SW480 (cell line): ENCODE measurements around the gene SLC12A3.

Experiments used
- DNase-seq: peaks from one replicate; pipeline ENCODE4 v3.0.0-alpha.2; 2016; ENCODE audit warnings: low spot score

The SLC12A3 gene

DNA sequence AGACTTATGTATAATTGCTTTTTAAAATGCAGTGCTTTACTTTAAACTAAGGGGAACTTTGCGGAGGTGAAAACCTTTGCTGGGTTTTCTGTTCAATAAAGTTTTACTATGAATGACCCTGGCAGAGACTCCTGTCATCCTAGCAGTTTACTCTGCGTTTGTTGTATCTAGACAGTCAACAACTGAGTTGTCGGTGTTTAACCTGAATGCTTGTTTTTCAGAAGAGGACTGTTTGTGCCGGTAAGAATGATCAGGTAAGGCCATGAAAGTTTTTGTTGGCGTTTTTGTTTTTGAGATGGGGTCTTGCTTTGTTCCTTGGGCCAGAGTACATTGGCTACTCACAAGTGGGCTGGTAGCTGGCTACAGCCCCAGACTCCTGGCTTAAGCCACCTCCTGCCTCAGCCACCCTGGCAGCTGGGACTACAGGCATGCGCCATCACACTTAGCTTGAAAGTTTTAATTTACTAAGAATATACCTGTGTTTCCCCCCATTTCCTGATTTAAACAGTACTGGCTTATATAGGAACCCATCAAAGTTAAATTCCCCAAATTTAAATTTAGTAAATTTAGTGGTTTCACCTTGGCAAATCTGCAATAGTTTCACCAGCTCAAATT, 78.9 kb downstream of the SLC12A3 start:
- DNase-seq: no peak

DNA sequence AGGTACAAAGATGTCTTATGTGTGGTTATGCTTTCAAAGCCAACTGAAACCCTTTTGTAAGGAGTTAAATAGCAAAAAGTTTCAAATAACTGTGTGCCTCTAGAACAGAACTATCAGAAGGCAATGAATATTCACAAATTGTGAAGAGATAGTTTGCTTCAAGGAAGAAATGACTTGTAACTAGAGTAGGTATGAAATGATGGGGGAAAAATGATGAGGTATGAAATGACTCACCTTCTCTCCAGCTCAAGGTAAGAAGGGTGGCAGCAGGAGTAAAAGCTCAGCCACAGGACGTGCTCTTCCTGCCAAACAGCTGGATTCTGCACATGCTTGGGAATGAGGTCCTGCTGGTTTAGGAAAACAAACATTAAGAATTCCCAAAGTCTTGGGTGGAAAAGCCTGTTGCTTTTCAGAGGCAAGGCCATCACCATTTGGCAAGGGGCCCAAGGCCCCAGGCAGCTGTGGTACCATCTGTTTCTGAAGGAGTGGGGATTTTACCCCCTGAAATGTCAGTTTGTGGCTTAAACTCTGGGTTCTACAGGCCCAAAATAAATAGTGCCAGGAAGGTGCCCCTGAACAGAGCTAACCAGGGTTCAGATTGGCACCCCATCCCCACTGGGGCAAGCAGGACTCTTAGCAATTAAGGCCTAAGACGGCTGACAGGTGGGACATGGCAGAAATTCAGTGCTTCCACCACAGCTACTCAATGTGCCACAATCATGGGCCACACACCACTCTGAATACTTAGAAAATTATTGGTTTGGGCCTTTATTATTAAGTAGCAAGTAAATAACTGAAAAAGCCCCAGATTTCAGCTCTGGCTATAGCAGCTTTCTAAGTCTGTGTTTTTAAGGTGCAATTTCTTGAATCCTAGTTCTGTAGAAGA, 80.2 kb downstream of the SLC12A3 start:
- no peak for DNase-seq

DNA sequence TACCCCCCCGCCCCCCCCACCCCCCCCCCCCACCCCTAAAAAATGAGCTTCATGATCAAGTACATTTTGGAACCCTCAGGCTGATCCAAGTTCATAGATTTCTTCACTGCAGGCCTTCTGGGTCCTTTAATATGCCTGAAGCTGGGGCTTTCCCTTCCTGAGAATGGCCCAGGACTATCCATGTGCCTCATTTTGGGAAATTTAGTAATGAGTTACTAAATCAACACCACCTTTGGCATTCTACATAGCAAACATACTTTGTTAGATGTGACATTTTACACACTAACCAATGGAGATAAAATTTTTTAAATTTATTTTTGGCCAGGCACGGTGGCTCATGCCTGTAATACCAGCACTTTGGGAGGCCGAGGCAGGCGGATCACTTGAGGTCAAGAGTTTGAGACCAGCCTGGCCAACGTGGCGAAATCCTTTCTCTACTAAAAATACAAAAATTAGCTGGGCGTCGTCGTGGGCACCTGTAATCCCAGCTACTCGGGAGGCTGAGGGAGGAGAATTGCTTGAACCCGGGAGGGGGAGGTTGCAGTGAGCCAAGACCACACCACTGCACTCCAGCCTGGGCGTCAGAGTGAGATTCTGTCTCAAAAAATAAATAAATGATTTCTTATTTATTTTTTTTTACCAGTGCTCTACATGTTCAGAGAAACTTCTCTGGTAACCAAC, 81.0 kb downstream of the SLC12A3 start:
- no peak for DNase-seq

DNA sequence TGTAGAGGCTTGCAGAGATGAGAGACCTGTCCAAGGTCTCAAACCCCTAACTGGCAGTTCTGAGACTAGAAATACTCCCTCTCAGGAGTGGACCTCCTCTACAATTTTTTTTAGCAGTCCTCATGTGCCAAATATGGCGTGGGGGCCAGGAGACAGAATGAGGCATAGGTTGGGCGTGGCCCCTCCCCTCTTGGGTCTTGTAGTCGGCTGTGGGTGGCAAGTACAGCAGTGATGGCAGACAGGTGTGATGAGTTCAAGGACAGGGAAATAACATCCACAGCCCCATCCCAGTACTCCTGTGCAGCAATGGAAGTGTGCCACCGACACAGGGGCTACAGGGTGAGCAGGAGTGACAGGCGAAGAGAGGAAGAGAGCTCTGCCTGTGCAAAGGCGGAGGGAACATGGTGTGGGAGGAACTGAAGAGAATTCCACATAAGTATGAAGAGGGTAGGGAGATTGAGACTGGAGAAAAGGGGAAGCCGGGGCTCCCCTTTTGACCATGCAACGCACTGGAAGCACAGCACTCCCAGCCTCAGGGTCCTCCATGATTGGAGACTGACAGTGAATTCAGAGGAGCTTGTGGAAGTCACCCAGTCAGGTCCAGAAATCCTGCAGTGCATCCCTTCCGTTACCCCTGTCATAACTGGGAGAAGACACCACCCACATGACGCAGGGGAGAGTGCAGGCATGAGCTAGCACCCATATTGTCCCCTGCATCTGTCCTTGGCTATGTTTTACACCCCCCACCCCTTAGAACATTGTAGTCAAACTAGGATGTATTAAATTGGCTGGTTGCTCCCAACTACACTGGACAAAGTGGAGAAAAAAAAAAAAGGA, 82.0 kb downstream of the SLC12A3 start:
- DNase-seq: no peak

DNA sequence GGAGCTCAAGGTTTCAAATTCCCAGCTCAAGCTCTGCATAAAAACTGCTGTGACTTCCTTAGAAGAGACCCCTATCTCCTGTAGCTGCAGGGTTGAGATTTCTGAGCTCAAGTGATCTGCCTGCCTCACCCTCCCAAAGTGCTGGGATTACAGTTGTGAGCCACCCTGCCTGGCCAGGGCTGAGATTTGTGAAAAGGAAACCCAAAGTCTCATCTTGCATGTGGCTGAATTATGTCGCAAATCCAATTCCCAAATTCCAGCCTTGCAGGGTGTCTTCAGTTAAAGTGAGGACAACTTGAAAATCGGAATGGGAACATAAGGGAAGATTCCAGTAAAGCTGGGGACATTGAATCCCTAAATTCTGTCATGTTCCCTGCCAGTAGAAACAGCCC, 82.6 kb downstream of the SLC12A3 start:
- DNase-seq: no peak

DNA sequence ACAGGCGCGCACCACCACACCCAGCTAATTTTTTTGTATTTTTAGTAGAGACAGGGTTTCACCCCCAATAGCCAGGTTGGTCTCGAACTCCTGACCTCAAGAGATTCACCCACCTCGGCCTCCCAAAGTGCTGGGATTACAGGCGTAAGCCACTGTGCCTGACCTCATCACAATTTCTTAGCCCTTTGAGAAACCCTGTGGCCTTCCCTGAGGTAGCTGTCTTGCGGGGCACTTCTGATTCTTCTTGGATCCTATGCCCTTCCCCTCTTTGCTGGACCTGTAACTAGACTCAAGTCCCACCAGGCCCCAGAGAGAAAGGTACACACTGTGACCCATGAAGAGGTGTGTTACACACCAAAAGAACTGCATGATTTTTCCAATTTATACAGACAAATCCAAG, 83.2 kb downstream of the SLC12A3 start:
- DNase-seq: no peak

DNA sequence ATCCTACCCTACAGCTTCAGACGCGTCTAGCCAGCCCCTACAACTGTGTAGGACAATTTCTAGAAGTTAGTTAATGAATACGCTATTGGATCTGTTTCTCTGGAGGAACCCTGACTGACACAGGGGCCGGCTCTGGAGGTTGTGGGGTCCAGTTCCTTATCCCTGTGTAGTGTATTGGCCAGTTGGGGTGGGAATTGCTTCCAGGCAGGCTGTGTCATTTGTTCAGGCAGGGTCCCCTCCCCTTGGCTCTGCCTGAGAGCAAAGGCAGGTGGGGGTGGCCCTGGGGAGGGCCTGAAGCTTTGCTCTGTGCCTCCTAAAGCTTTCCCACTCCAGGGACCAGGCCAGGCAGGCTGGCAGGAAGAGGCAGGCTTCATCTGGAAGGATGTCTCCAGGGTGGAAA, 85.0 kb downstream of the SLC12A3 start:
- no peak for DNase-seq

DNA sequence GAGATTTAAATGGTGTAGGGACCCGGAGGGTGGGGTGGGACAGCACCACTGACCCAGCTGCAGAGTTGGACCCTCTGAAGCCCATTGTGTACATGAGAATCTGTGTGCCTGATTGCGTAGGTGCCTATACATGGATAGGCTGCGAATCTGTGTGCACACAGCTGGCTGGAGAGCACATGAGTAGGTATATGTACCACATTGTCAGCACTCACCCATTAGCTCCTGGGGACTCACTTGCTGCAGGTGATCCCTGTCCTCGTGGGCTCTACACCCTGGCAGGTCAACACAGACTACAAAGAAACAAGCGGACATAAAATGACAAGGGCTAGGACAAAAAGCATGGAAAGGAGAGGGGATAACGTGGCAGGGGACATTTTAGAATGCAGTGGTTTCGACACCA, 85.4 kb downstream of the SLC12A3 start:
- no peak for DNase-seq

DNA sequence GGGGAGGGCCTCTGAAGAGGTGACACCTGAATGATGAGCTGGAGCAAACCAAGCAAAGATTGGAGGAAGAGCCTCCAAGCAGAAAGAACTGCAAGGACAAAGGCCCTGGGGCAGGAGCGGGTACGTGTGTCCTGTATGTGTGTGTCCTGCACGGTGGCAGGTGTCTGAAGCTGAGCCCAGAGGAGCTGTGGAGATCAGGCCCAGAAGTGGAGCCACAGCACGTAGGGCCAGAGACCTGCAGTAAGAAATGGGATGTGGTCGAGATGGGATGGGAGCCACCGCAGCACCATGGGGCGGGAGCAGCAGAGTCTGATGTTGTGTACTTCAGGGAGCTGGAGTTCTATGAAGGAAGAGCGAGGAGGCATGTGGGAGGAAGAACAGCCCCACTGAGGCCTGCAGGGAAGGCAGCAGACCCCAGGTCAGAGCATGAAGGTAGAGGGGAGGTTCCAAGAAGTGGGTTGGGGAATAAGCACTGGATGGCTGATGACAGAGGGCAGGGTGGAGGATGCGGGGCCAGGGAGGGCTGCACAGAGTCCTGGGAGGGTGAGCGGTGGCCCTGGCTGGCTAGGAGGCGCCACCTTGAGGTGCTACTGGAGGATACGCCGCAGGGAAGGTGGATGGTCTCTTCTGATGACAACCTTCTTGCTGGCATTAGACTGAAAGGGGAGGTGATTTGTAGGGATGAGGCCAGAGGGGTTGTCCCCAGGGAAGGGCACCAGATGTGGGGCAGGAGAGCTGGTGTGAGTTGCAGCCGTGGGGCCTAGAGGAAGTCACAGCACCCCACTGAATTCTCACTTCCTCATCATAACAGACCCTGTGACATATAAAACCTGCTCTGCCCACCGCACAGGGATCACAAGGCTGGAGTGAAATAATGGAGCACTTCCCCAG, 86.1 kb downstream of the SLC12A3 start:
- DNase-seq: peak; percentile 43

DNA sequence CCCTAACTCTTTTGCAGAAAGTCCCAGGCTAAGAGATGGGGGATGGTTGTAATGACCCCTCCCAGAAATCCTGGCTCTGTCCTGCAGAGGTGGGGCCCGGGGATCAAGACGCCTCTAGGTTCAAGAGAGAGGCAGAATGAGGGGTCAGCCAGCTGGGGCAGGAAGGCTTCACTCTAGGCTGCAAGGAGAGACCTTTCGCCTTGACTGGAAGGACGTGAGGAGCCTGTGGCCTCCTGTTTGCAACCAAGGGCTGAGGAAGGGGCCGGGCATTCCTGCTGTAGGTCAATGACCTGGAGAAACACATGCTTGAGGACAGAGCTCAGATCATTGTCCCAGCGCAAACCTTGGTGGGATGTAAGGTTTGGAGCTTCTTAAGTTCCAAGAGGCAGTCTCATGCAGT, 88.0 kb downstream of the SLC12A3 start:
- DNase-seq: no peak

DNA sequence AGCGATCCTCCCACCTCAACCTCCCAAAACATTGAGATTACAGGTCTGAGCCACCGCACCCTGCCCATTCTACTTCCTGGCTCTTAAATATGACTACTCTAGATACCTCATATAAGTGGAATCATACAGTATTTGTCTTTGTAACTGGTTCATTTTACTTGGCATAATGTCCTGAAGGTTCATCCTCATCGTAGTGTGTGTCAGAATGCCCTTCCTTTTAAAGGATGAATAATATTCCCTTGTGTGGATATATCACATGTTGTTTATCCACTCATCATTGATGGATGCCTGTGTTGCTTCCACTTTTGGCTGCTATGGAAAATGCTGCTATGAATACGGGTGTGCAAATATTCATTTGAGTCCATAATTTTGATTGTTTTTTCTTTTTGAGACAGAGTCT, 91.1 kb downstream of the SLC12A3 start:
- no peak for DNase-seq

DNA sequence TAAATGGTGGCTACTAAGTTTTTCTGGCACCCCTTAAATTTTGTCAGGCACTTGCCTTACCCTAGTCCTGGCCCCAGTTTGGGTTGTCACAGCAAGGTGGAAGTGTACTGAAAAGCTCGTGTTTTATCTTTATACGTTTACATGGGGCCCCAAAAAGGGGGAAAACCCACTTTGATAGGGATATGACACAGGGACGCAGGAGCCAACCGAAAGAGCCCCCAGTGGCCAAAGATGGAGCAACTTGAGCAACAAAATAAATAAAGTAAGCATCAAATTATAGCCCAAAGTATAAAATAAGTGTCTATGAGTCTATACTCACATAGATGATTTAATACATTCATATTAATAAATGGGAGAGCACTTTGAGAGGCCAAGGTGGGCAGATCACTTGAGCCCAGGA, 91.7 kb downstream of the SLC12A3 start:
- DNase-seq: no peak

DNA sequence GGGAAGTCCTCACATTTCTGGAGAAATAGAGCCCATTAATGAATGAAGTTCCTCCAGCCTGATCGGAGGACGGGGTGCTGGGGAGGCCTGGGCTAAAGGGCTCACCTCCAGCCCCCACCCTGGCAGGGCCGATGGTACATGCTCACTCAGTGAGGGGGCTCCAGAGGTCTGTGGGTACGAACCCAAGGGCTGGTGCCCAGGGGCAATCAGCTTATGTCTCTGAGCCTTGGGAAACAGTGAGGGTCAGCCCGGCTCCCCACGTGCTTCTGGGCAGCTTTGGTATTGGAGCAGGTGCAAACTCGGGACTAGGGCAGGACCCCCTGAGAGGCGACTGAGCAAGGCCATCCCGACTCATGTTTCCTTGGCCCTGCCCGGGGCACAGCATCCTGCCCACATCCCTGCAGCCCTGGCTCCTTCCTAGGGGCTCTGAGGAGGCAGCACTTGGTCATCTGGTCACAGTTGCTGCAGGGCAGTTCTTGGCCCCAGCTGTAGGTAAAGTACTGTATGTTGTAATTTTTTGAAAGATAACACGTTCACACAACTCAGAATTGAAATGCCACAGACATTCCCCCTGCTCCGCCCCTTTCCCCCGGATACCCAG, 95.8 kb downstream of the SLC12A3 start:
- DNase-seq: no peak

DNA sequence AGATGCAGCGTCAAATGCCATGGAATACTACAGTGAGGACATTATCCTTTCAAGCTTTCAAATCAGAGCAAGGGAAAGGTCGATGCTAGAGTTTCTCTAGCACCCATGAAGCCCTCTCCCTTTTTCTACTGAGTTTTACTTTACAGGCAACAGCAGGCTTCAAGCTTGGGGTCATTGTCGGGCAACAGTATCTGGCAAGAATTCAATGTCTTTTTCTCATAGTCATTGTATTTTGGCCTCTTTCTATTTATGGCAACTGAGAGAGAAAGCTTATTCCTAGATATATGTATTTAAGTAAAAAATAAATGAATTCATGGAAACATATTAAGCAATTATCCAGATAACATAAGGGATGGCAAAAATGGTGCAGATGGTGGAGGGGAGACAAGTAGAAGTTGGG, 96.4 kb downstream of the SLC12A3 start:
- no peak for DNase-seq

DNA sequence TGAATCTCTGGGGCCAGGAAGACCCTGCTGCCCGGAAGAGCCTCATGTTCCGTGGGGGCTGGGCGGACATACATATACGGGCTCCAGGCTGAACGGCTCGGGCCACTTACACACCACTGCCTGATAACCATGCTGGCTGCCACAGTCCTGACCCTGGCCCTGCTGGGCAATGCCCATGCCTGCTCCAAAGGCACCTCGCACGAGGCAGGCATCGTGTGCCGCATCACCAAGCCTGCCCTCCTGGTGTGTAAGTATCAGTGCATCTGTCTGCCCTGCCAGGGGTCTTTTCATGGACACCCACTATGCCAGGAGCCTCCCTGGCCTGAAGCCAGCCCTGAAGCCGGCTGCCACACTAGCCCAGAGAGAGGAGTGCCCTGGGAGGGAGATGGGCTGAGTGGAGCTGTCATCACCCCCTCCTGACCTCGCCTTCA, 96.9 kb downstream of the SLC12A3 start, which contains the start of gene CETP:
TSS of gene CETP (plus strand) at position 100 of the 431 bp plus-strand sequence. CDS start at position 130, 30 bp downstream.
- DNase-seq: no peak

DNA sequence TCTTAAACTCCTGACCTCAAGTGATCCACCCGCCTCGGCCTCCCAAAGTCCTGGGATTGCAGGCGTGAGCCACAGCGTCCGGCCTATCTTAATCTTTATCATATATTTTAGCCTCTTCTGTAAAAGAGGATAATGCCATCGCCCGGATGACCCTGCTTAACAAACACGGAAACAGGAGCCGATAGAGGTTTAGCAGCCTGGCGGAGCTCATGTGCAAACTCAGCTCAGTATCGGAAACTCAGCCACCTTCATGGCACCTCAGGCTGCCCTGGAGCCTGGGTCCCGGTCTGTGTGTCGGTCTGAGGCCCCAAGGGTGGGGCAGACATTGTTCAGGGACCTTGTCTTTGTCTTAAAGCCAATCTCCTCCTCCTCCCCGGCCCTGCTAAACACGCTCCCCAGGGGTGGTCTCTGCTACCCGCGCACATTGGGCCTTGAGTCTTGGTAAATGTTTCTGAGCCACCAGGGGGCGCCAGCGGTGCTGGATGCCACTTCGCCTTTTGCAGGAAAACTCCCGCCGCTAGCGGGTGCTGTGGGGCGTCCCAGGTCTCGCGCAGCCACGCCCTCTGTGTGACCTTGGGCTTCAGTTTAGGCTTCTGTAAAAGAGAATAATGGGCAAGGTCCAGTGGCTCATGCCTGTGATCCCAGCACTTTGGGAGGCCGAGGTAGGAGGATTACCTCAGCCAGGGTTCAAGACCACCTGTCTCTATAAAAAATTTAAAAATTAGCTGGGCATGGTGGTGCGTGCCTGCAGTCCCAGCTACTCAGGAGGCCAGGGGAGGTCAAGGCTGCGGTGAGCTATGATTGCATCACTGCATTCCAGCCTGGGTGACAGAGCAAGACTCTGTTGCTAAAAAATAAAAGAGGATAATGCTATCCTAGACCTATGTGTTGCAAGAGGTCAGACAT, 99.5 kb downstream of the SLC12A3 start:
- peak; percentile 52 for DNase-seq
